Spleen (tissue), 11 donors: ENCODE data around the gene NOL9. TPM values are rescaled to one million over a fixed set of nuclear protein-coding genes. Genes with fewer than 3 reads are reported as not detected.

Experiments used
- DNase-seq: peaks from one replicate; pipeline ENCODE4 v3.0.0-alpha.2; 2020
- H3K27ac ChIP-seq, 8 donors: fragments of 200-600 bp; sonication (generic) in 7 of 8; 1 replicate in 4 of 8; 2 replicates in 4 of 8; pipeline versions ENCODE4 v1.5.0 to v1.8.0; 2016 to 2021; ENCODE audit warnings: inconsistent platforms in 4 of 8, mild to moderate bottlenecking in 4 of 8, moderate library complexity in 1 of 8
- H3K27me3 ChIP-seq, 7 donors: fragments of 200-600 bp; sonication (generic) in 6 of 7; replicated peaks in 1 of 7; 1 replicate in 4 of 7; 2 replicates in 3 of 7; pipeline versions ENCODE4 v1.5.0 to v1.8.0; 2016 to 2021; ENCODE audit warnings: inconsistent platforms in 3 of 7, mild to moderate bottlenecking in 1 of 7
- H3K36me3 ChIP-seq, 6 donors: fragments of 200-600 bp; sonication (generic) in 5 of 6; 1 replicate in 4 of 6; 2 replicates in 2 of 6; pipeline versions ENCODE4 v1.5.0 to v1.8.0; 2016 to 2021; ENCODE audit warnings: inconsistent platforms in 2 of 6
- H3K4me1 ChIP-seq, 6 donors: fragments of 200-600 bp; sonication (generic) in 5 of 6; 1 replicate in 3 of 6; 2 replicates in 3 of 6; pipeline versions ENCODE4 v1.5.0 to v1.8.0; 2016 to 2021; ENCODE audit warnings: inconsistent platforms in 3 of 6
- H3K4me3 ChIP-seq, 8 donors: fragments of 200-600 bp; sonication (generic) in 7 of 8; 1 replicate in 4 of 8; 2 replicates in 4 of 8; pipeline versions ENCODE4 v1.5.0 to v1.8.0; 2016 to 2021; ENCODE audit warnings: inconsistent platforms in 4 of 8, mild to moderate bottlenecking in 4 of 8, moderate library complexity in 2 of 8
- H3K9me3 ChIP-seq, 8 donors: fragments of 200-600 bp; sonication (generic) in 7 of 8; 1 replicate in 4 of 8; 2 replicates in 4 of 8; pipeline versions ENCODE4 v1.5.0 to v1.8.0; 2016 to 2021; ENCODE audit warnings: inconsistent platforms in 4 of 8
- POLR2A ChIP-seq, 3 donors: fragments of 450-650 bp; IDR thresholded peaks; one replicate each; pipeline ENCODE4 v1.5.1; 2017; ENCODE audit warnings: antibody characterized with exemption in 3 of 3, mild to moderate bottlenecking in 1 of 3
- POLR2AphosphoS5 ChIP-seq, 3 donors: sonication (generic); formaldehyde crosslinking; IDR thresholded peaks; one replicate each; pipeline ENCODE4 v1.5.1; 2017; ENCODE audit warnings: antibody characterized with exemption in 3 of 3
- WGBS, 5 donors: extraction: QIAGEN DNeasy Blood & Tissue Kit in 3 of 5; methylation state at CpG; one replicate each; pipeline versions ENCODE4 v1.1.5 to v1.1.7; 2013 to 2018; 5-methylcytosine and 5-hydroxymethylcytosine counted together
- intact Hi-C: fragments of 100-400 bp; cut with DNase I; formaldehyde crosslinking; loops from one replicate; pipeline ENCODE4 v1.15.0; 2023; ENCODE audit warnings: low total_unique reads
- polyA plus RNA-seq, 3 donors: library from polyadenylated mRNA; stranded (reverse); fragments of 200-250 nt; gene quantifications; one replicate each; pipeline ENCODE4 v1.2.1, GENCODE V29; 2013
- total RNA-seq, 7 donors: library from RNA; depleted of rRNA in 3 of 7; stranded (reverse); fragments of >200 nt in 3 of 7; fragmentation: NEBNext Ultra II Directional in 4 of 7; extraction: Animal tissue kit (Norgen Biotek cat#: 25700) in 4 of 7; gene quantifications; one replicate each; pipeline versions ENCODE4 v1.1.0 to v1.2.1, GENCODE V29; 2016 to 2021
- TF ChIP-seq, protein P1 (sequence below), 11 experiments: fragments of 200-600 bp in 7 of 11; fragments of 450-650 bp in 4 of 11; sonication (generic) in 4 of 11; IDR thresholded peaks in 8 of 11; conservative IDR thresholded peaks in 3 of 11; 1 replicate in 7 of 11; 2 replicates in 4 of 11; pipeline versions ENCODE4 v1.4.0 to v1.8.0; 2016 to 2021; ENCODE audit warnings: antibody characterized with exemption in 11 of 11, inconsistent platforms in 4 of 11, mild to moderate bottlenecking in 1 of 11
- donor health status: healthy with polysubstance abuse.
- donor health status: DM: no; HTN: no; CAD: no; lungs with moderate emphysema.
- donor health status: DM: no; HTN: no; CAD: no.
- donor health status: Bipolar disorder and iron deficiency.
- donor health status: healthy.
- donor health status: DM: no; HTN: no; CAD: no.
- donor health status: DM: yes; HTN: yes; CAD: no.

Gene NOL9
- total and polyA plus RNA-seq, 10 donors = 4.2 to 55.2 (median 41.2) TPM

DNA sequence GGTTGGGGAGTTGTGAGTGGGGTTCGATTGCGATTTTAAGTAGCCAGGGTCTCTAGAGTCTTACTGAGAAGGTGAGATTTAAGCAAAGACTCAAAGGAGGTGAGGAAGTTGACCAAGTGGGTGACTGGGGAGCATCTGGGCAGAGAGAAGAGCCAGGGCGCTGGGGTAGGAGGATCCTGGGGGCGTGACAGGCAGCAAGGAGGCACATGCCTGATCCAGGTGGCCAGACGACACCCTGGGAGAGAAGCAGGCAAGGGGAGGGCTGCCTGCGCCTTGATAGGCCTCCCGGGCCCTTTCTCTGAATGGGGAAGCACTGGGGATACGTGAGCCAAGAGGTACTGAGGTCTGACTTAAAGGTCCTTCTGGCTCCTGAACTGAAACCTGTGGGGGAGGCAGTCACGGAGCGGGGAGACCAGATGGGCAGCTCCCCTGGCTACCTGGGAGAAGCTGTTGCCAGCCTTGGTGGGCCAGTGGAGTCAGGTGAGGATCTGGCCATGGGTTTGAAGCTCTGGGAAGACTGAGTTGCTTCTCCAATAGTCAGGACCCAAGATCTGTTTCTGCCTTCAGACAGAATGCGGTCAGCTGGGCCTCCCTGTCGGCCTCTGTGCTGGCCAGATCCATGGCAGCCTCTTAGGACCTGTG is 30.9 kb upstream of the NOL9 start:
- 85 to 91% (median 90%) methylated on average over 10 to 12 of the region's 12 CpGs for WGBS, 5 donors
- peaks cover 31 to 99% (median 68%) of the 10 kb centered on the region in 6 donors for H3K4me1 ChIP-seq
- no peak for TF ChIP-seq POLR2A (IDR thresholded peaks at IDR 0.05)
- TF ChIP-seq, protein P1, sequence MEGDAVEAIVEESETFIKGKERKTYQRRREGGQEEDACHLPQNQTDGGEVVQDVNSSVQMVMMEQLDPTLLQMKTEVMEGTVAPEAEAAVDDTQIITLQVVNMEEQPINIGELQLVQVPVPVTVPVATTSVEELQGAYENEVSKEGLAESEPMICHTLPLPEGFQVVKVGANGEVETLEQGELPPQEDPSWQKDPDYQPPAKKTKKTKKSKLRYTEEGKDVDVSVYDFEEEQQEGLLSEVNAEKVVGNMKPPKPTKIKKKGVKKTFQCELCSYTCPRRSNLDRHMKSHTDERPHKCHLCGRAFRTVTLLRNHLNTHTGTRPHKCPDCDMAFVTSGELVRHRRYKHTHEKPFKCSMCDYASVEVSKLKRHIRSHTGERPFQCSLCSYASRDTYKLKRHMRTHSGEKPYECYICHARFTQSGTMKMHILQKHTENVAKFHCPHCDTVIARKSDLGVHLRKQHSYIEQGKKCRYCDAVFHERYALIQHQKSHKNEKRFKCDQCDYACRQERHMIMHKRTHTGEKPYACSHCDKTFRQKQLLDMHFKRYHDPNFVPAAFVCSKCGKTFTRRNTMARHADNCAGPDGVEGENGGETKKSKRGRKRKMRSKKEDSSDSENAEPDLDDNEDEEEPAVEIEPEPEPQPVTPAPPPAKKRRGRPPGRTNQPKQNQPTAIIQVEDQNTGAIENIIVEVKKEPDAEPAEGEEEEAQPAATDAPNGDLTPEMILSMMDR (IDR thresholded peaks at IDR 0.05 in 8 of 11, conservative IDR thresholded peaks at IDR 0.05 in 3 of 11) = no peak
- TF ChIP-seq POLR2AphosphoS5 (IDR thresholded peaks at IDR 0.05) = peak in 1 of 3 donors; percentile 43

DNA sequence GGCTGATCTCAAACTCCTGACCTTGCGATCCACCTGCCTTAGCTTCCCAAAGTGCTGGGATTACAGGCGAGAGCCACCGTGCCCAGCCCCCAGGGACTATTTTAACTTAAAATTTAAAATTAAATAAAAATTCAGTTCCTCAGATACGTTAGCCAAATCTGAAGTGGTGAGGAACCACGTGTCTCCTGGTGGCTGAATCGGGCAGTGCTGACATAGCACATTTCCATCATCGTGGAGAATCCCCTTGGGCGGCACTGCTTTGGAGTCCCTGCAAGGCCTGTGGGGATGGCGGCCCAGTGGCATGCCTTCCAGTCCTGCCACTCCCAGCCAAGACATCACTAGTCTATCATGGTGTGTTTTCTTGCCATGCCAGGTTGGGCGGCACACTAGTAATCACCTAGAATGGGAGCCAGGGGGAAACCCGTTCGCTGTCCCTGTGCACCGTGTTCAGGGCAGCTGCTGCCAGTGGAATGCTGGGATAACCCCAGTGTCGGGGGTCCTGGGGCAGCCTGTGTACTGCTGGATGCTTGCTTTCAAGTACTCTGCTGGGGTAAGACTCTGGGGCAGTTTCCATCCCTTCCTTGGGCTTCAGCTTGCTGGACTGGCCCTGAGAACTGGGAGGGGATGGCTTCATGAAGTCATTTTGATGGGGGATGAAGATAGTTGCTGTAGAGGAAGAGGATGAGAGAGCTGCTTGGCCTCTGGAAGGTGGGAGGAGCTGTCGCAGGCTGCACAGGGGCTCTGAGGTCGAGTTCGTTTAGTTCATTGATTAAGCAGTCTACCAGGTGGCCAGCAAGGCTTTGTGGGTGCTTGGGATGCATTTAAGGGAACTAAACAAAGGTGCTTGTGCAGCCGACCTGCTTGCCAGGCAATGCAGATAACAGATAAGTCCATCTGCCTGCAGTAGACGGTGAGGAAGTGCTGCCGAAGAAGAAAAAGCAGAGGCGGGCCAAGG is 30.1 kb upstream of the NOL9 start:
- H3K4me1 ChIP-seq = peaks cover 31 to 95% (median 68%) of the 10 kb centered on the region in 6 donors
- intact Hi-C loops = no loop called here
- TF ChIP-seq POLR2A (IDR thresholded peaks at IDR 0.05) = no peak
- TF ChIP-seq, protein P1 (IDR thresholded peaks at IDR 0.05 in 8 of 11, conservative IDR thresholded peaks at IDR 0.05 in 3 of 11) = peak in 3 of 11 experiments; percentile 7 to 24 (median 13)
- TF ChIP-seq POLR2AphosphoS5 (IDR thresholded peaks at IDR 0.05) = peak in 2 of 3 donors; percentile 33 to 51
- no peaks in the 10 kb centered on the region for H3K9me3 ChIP-seq
- H3K4me3 ChIP-seq = no peak overlapping the region
- no peak for DNase-seq
- H3K36me3 ChIP-seq = peaks cover 0 to 44% (median 22%) of the 10 kb centered on the region in 6 donors
- 72 to 85% (median 76%) methylated on average over 20 to 21 of the region's 21 CpGs for WGBS, 5 donors
- no peak overlapping the region for H3K27ac ChIP-seq
- no peaks in the 10 kb centered on the region for H3K27me3 ChIP-seq

More for the DNA sequence above, 30.9 kb upstream of the NOL9 start:
- no peak overlapping the region for H3K4me3 ChIP-seq
- no peaks in the 10 kb centered on the region for H3K27me3 ChIP-seq
- H3K36me3 ChIP-seq = peaks cover 0 to 52% (median 30%) of the 10 kb centered on the region in 6 donors
- no peak for DNase-seq
- H3K27ac ChIP-seq = no peak overlapping the region
- intact Hi-C loops = no loop called here
- no peaks in the 10 kb centered on the region for H3K9me3 ChIP-seq

DNA sequence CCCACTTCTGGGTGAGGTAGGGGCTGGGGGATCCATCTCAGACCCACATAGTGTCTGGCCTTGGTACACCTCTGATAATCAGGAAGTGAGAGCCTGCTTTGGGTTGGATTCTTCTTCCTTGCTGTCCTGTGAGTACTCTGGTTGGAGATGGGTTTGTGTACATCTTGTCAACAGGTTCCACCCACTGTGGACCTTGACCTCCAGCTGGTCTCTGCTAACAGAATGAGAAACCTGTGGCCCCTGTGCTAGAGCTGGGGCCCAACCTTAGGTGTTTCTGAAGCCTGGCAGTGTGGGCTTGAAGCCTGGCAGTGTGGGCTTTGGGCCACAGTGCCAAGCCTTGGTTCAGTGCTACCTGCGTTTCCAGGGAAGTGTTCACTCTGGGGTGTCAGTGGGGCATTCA is 28.1 kb upstream of the NOL9 start:
- DNase-seq = no peak
- intact Hi-C loops = no loop called here
- Histone ChIP-seq H3K9me3 (no peaks in the 10 kb centered on the region), H3K27me3 (no peaks in the 10 kb centered on the region), H3K4me1 (peaks cover 23 to 85% (median 59%) of the 10 kb centered on the region in 6 donors), H3K4me3 (peak overlapping the region in 1 of 8 donors; percentile 90), H3K36me3 (peaks cover 0 to 24% (median 2%) of the 10 kb centered on the region in 6 donors), H3K27ac (peak overlapping the region in 7 of 8 donors; percentile 59 to 98 (median 94))
- WGBS, 5 donors = 70 to 90% (median 84%) methylated on average over 1 of the region's 1 CpG
- TF ChIP-seq, protein P1 (IDR thresholded peaks at IDR 0.05 in 8 of 11, conservative IDR thresholded peaks at IDR 0.05 in 3 of 11) = no peak
- no peak for TF ChIP-seq POLR2AphosphoS5 (IDR thresholded peaks at IDR 0.05)
- TF ChIP-seq POLR2A (IDR thresholded peaks at IDR 0.05) = no peak
